ENCODE results near the gene ARHGAP45. TPM values are rescaled to one million over a fixed set of nuclear protein-coding genes. Genes with fewer than 3 reads are reported as not detected.
A peak's percentile ranks its signal among the peaks of the same experiment; 100 is the strongest.

ARHGAP45 gene
- polyA plus RNA-seq, 2 of the 4 experiments (the other 2 are of a cell fraction): 1.2 to 1.9 TPM

DNA sequence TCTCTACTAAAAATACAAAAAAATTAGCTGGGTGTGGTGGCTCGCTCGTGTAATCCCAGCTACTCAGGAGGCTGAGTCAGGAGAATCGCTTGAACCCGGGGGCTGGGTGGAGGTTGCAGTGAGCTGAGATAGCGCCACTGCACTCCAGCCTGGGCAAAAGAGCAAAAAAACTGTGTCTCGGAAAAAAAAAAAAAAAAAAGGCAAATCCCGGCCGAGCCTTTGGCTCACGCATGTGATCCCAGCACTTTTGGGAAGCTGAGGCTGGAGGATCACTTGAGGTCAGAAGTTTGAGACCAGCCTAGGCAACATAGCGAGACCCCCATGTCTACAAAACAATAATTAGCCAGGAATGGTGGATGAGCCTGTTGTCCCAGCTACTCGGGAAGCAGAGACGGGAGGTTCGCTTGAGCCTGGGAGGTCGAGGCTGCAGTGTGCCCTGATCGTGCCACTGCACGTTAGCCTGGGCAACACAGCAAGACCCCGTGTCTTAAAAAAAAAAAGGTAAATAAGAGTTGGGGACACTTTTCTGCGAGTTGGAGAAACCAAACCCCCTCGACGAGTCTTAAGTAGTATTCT lies 36.3 kb downstream of the ARHGAP45 start:
- ATAC-seq (no peak), FAIRE-seq (no peak), DNase-seq (ENCODE audit: low read depth in 1 of 2, low spot score in 1 of 2) (no peak)
- Histone ChIP-seq H3K4me3 (peak overlapping the region; percentile 22; the same call in 2 of the 3 replicates), H3K4me2 (peak overlapping the region; percentile 78), H3K9me3 (peaks cover 13% of the 10 kb centered on the region), H3K27ac (peak overlapping the region; percentile 90 to 92), H3K4me1 (peaks cover 63% of the 10 kb centered on the region)
- CTCF ChIA-PET: interaction anchor here (0.6 to 3.3 kb wide), 5 partner anchors 10 to 91 kb away, joined by 3 to 14 read pairs (median 3); no protein-coding TSS in a partner anchor
- TF ChIP-seq EP300 (IDR thresholded peaks at IDR 0.05) (no peak), KDM1A (IDR thresholded peaks at IDR 0.05; ENCODE audit: low read depth) (0 out of 2 replicates have a peak, but pooled peaks have one; percentile 29)
- 37% methylated on average over 20 of the region's 20 CpGs for WGBS (ENCODE audit: missing lambda C conversion rate)
- POLR2A ChIA-PET: interaction anchor here (0.6 to 1.4 kb wide), 4 partner anchors 8 to 97 kb away, joined by 3 to 9 read pairs (median 4); partner anchors contain the start of gene POLR2E

DNA sequence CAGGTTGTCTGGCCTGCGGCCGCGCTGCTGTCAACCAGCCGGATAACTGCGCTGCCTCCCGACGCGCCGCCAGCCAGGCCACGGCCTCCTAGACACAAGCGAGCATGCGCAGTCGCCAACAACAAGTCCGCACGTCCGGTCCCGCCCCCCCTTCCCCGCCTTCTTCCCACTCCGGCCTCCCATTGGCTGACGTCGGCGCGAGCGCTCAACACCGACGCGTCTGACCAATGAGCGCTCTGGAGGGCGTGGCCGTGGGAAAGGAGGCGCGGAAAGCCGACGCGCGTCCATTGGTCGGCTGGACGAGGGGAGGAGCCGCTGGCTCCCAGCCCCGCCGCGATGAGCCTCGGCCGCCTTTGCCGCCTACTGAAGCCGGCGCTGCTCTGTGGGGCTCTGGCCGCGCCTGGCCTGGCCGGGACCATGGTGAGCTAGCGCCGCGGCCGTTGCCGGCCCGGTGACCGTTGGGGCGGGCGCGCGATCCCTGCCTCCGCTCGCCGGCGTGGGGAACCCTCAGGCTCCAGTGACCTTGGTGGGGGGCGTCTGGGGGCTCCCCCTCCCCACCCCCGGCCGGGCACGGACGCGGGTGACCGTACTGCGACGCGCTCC lies 36.8 kb downstream of the ARHGAP45 start, which contains the start of gene GPX4:
Gene GPX4 (plus strand): TSS at position 287 of the 603 bp plus-strand sequence. CDS start 50 bp downstream, at position 337.
- ATAC-seq (peak; percentile 63 to 79), FAIRE-seq (no peak), DNase-seq (ENCODE audit: low read depth in 1 of 2, low spot score in 1 of 2) (peak; percentile 89 to 99)
- H3K4me2 ChIP-seq: peak within 1 kb of the TSS; percentile 84
- TF ChIP-seq RFX5 (IDR thresholded peaks at IDR 0.05) (peak; percentile 60; the same call in 1 of the 2 replicates), RNF2 (IDR thresholded peaks at IDR 0.05; ENCODE audit: borderline replicate concordance, low read depth) (no peak), POLR2A (IDR thresholded peaks at IDR 0.05; ENCODE audit: low read length) (peak; percentile 86), JUN (IDR thresholded peaks at IDR 0.05) (peak in 1 of 2 experiments; percentile 69; a peak in 3 of 5 replicates), KDM5A (IDR thresholded peaks at IDR 0.05) (no peak), E2F6 (IDR thresholded peaks at IDR 0.05; ENCODE audit: borderline replicate concordance, low read depth) (peak; percentile 30; the same call in 1 of the 2 replicates), PHF8 (IDR thresholded peaks at IDR 0.05; ENCODE audit: borderline replicate concordance, low read depth) (peak; percentile 57), BCL3 (IDR thresholded peaks at IDR 0.05) (0 out of 3 replicates have a peak, but pooled peaks have one; percentile 51)
- TF ChIP-seq, protein P1, sequence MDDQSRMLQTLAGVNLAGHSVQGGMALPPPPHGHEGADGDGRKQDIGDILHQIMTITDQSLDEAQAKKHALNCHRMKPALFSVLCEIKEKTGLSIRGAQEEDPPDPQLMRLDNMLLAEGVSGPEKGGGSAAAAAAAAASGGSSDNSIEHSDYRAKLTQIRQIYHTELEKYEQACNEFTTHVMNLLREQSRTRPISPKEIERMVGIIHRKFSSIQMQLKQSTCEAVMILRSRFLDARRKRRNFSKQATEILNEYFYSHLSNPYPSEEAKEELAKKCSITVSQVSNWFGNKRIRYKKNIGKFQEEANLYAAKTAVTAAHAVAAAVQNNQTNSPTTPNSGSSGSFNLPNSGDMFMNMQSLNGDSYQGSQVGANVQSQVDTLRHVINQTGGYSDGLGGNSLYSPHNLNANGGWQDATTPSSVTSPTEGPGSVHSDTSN (IDR thresholded peaks at IDR 0.05): peak; percentile 45
- H3K4me3 ChIP-seq: peak within 1 kb of the TSS; percentile 70
- POLR2A ChIA-PET: interaction anchor here (0.8 to 1.4 kb wide), 6 partner anchors 8 to 83 kb away, joined by 3 to 4 read pairs (median 4); partner anchors contain the start of genes POLR2E and TMEM259
- 0% methylated on average over 15 of the region's 75 CpGs for WGBS (ENCODE audit: missing lambda C conversion rate)
- CTCF ChIA-PET: interaction anchor here (0.6 kb wide), 1 partner anchor 54 kb away, joined by 3 read pairs; no protein-coding TSS in a partner anchor
- H3K9me3 ChIP-seq: peaks cover 13% of the 10 kb centered on the region
- H3K4me1 ChIP-seq: peaks cover 57% of the 10 kb centered on the region
- peak within 1 kb of the TSS; percentile 92 to 100 for H3K27ac ChIP-seq

DNA sequence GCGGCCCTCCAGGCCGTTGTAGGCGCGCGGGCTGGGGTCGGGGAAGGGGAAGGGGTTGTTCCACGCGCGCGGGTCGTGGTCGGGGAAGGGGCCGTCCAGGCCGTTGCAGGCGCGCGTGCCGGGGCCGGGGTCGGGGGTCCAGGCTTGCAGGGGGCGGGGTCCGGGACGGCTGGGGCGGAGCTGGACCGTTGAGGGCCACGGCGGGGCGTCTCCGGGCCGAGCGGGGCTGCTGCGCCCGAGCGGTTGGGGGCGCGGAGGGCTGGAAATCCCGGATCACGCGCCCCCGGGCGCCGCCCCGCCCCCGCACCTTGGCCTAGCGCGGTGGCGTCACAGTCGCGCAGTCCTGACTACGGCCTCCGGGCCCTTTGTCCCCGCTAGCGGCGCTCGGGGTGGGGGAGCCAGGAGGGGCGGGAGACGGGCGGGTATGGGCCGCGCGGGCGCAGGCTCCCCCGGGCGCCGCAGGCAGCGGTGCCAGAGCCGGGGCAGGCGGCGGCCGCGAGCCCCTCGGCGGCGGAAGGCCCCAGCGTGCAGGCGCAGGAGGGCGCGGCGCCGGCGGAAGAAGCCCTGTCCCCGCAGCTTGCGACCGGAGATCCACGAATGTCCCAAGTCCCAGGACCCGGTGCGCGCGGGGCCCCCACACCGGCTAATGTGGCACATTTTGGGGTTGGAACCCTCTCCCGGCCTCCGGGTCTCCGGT lies 37.5 kb downstream of the ARHGAP45 start:
- DNase-seq (ENCODE audit: low read depth in 1 of 2, low spot score in 1 of 2) (peak in 1 of 2 experiments; percentile 70), FAIRE-seq (no peak), ATAC-seq (peak; percentile 30 to 41)
- Histone ChIP-seq H3K4me3 (peak overlapping the region; percentile 70), H3K4me1 (peaks cover 50% of the 10 kb centered on the region), H3K9me3 (peaks cover 11% of the 10 kb centered on the region), H3K4me2 (peak overlapping the region; percentile 84), H3K27ac (peak overlapping the region; percentile 88 to 100)
- WGBS (ENCODE audit: missing lambda C conversion rate): no CpG with 5 or more reads among the region's 93 CpGs
- CTCF ChIA-PET: interaction anchor here (0.6 to 1.3 kb wide), 2 partner anchors 47 to 90 kb away, joined by 4 read pairs; no protein-coding TSS in a partner anchor
- POLR2A ChIA-PET: interaction anchor here (0.6 to 1.4 kb wide), 8 partner anchors 9 to 174 kb away, joined by 3 to 4 read pairs (median 3); partner anchors contain the start of genes POLR2E and TMEM259
- TF ChIP-seq, protein P2, sequence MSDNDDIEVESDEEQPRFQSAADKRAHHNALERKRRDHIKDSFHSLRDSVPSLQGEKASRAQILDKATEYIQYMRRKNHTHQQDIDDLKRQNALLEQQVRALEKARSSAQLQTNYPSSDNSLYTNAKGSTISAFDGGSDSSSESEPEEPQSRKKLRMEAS (IDR thresholded peaks at IDR 0.05): no peak; the same call in 1 of the 2 replicates
- 0 out of 2 replicates have a peak, but pooled peaks have one; percentile 33 for TF ChIP-seq E2F6 (IDR thresholded peaks at IDR 0.05; ENCODE audit: borderline replicate concordance, low read depth)
- TF ChIP-seq JUN (IDR thresholded peaks at IDR 0.05): peak in 1 of 2 experiments; percentile 30; a peak in 2 of 5 replicates

Data from A549 (cell line).